NB4 (cell line): ENCODE measurements around the gene HPCAL4.

ENCODE experiments used
- CTCF ChIP-seq: IDR thresholded peaks from one replicate; pipeline ENCODE4 v1.5.1; 2012; ENCODE audit warnings: low read depth, low read length
- MAX ChIP-seq: IDR thresholded peaks from 2 replicates; pipeline ENCODE4 v1.6.1; 2011; ENCODE audit warnings: low read depth, low read length

GRCh38 chr1:39688706-39689105, 2.5 kb downstream of the HPCAL4 start:
- TF ChIP-seq CTCF (no peak), MAX (no peak)
